Tibial nerve (tissue), 4 donors: ENCODE data around the gene TFIP11. TPM values are rescaled to one million over a fixed set of nuclear protein-coding genes. Genes with fewer than 3 reads are reported as not detected.
A peak's percentile ranks its signal among the peaks of the same experiment; 100 is the strongest.

ENCODE experiments used
- DNase-seq, 2 donors: peaks; one replicate each; pipeline ENCODE4 v3.0.0-alpha.2; 2019; ENCODE audit warnings: low spot score in 2 of 2
- H3K27ac ChIP-seq, 4 donors: fragments of 200-600 bp; sonication (generic) in 3 of 4; one replicate each; pipeline ENCODE4 v1.5.1; 2017 to 2019; ENCODE audit warnings: mild to moderate bottlenecking in 1 of 4
- H3K27me3 ChIP-seq, 2 donors: fragments of 200-600 bp; sonication (generic) in 1 of 2; one replicate each; pipeline versions ENCODE4 v1.5.1 to v1.6.0; 2017 to 2019
- H3K36me3 ChIP-seq, 3 donors: fragments of 200-600 bp; sonication (generic); one replicate each; pipeline ENCODE4 v1.5.1; 2018 to 2019
- H3K4me1 ChIP-seq, 4 donors: fragments of 200-600 bp; sonication (generic) in 3 of 4; one replicate each; pipeline ENCODE4 v1.5.1; 2017 to 2019
- H3K4me3 ChIP-seq, 4 donors: fragments of 200-600 bp; sonication (generic) in 3 of 4; one replicate each; pipeline ENCODE4 v1.5.1; 2017 to 2019; ENCODE audit warnings: mild to moderate bottlenecking in 1 of 4, moderate library complexity in 1 of 4
- H3K9me3 ChIP-seq, 4 donors: fragments of 200-600 bp; sonication (generic) in 3 of 4; one replicate each; pipeline ENCODE4 v1.5.1; 2017 to 2019
- EP300 ChIP-seq, 2 donors: sonication (generic); formaldehyde crosslinking; IDR thresholded peaks; one replicate each; pipeline ENCODE4 v1.6.1; 2017; ENCODE audit warnings: antibody characterized with exemption in 2 of 2, mild to moderate bottlenecking in 1 of 2
- POLR2A ChIP-seq, 2 donors: fragments of 450-650 bp; IDR thresholded peaks; one replicate each; pipeline ENCODE4 v1.6.1; 2017; ENCODE audit warnings: antibody characterized with exemption in 2 of 2, mild to moderate bottlenecking in 2 of 2, moderate library complexity in 2 of 2
- WGBS, 2 donors: methylation state at CpG; one replicate each; pipeline ENCODE4 v1.1.5; 2018; 5-methylcytosine and 5-hydroxymethylcytosine counted together
- total RNA-seq, 4 donors: library from RNA; depleted of rRNA; stranded (reverse); fragments of >200 nt; gene quantifications; one replicate each; pipeline ENCODE4 v1.1.0, GENCODE V29; 2016
- TF ChIP-seq, protein P1 (sequence below), 5 experiments: fragments of 200-600 bp in 3 of 5; fragments of 450-650 bp in 2 of 5; sonication (generic) in 3 of 5; IDR thresholded peaks; one replicate each; pipeline ENCODE4 v1.5.1; 2016 to 2019; ENCODE audit warnings: antibody characterized with exemption in 5 of 5, mild to moderate bottlenecking in 3 of 5, moderate library complexity in 2 of 5

The TFIP11 gene
- total RNA-seq, 4 donors from 2014 or later, result 15.5 to 23.9 (median 19.3) TPM

DNA sequence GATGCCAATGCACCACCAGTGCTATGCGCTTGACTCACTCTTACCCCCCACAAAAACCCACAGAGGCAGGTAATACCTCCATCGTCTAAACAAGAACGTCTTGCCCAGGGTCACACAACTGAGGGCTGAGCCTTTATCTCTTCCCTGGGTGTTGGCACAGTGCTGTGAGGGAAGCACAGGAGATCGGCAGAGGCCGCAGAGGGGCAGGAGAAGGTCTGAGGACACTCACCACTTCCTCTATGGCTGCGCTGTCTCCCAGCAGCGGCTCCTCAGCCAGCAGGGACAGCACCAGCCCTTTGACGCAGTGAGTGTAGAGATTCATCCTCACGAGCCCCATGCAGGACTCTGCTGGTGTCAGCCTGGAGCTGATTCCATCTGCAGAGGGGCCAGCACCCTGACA, 48.6 kb downstream of the TFIP11 start:
- H3K27ac ChIP-seq, result peak overlapping the region in 1 of 4 donors; percentile 49
- 81 to 85% methylated on average over 8 of the region's 9 CpGs for WGBS, 2 donors
- no peaks in the 10 kb centered on the region for H3K9me3 ChIP-seq
- peaks cover 7 to 86% (median 12%) of the 10 kb centered on the region in 3 donors for H3K36me3 ChIP-seq
- no peak overlapping the region for H3K4me3 ChIP-seq
- H3K27me3 ChIP-seq, result no peaks in the 10 kb centered on the region
- H3K4me1 ChIP-seq, result peaks cover 0 to 7% (median 0%) of the 10 kb centered on the region in 4 donors
- DNase-seq, result no peak
- TF ChIP-seq, protein P1, sequence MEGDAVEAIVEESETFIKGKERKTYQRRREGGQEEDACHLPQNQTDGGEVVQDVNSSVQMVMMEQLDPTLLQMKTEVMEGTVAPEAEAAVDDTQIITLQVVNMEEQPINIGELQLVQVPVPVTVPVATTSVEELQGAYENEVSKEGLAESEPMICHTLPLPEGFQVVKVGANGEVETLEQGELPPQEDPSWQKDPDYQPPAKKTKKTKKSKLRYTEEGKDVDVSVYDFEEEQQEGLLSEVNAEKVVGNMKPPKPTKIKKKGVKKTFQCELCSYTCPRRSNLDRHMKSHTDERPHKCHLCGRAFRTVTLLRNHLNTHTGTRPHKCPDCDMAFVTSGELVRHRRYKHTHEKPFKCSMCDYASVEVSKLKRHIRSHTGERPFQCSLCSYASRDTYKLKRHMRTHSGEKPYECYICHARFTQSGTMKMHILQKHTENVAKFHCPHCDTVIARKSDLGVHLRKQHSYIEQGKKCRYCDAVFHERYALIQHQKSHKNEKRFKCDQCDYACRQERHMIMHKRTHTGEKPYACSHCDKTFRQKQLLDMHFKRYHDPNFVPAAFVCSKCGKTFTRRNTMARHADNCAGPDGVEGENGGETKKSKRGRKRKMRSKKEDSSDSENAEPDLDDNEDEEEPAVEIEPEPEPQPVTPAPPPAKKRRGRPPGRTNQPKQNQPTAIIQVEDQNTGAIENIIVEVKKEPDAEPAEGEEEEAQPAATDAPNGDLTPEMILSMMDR (IDR thresholded peaks at IDR 0.05), result no peak
- TF ChIP-seq EP300 (IDR thresholded peaks at IDR 0.05) (no peak), POLR2A (IDR thresholded peaks at IDR 0.05) (no peak)

GRCh38 chr22:26463101-26463661, 49.1 kb downstream of the TFIP11 start:
- peaks cover 3 to 86% (median 9%) of the 10 kb centered on the region in 3 donors for H3K36me3 ChIP-seq
- H3K4me1 ChIP-seq, result peaks cover 0 to 7% (median 0%) of the 10 kb centered on the region in 4 donors
- TF ChIP-seq, protein P1 (IDR thresholded peaks at IDR 0.05), result no peak
- TF ChIP-seq EP300 (IDR thresholded peaks at IDR 0.05) (no peak), POLR2A (IDR thresholded peaks at IDR 0.05) (no peak)
- WGBS, 2 donors, result 52 to 57% methylated on average over 9 to 10 of the region's 10 CpGs
- no peaks in the 10 kb centered on the region for H3K9me3 ChIP-seq
- H3K4me3 ChIP-seq, result no peak overlapping the region
- H3K27me3 ChIP-seq, result no peaks in the 10 kb centered on the region
- H3K27ac ChIP-seq, result peak overlapping the region in 1 of 4 donors; percentile 49
- DNase-seq, result no peak

DNA sequence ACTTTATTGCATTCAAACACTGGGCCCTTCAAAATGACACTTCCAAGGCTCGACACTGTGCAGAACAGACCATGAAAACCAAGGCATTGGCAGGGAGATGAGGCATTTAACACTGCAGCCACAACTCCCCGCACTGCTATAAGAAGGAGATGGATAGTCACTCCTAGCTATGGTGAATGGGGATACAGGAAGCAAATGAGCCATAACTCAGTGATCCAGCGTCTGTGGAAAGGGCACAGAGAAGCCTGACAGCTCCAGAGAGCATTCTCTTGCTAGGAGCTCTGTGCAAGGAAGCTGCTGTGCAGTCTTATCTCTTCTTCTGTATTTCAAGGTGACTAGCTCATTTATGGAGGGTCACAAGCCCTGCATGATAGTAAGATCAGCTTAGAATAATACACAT, 49.6 kb downstream of the TFIP11 start:
- H3K9me3 ChIP-seq, result no peaks in the 10 kb centered on the region
- WGBS, 2 donors, result 78 to 84% methylated on average over 3 of the region's 3 CpGs
- peaks cover 0 to 86% (median 4%) of the 10 kb centered on the region in 3 donors for H3K36me3 ChIP-seq
- no peak for DNase-seq
- no peak overlapping the region for H3K4me3 ChIP-seq
- no peak for TF ChIP-seq POLR2A (IDR thresholded peaks at IDR 0.05)
- TF ChIP-seq EP300 (IDR thresholded peaks at IDR 0.05), result no peak
- TF ChIP-seq, protein P1 (IDR thresholded peaks at IDR 0.05), result no peak
- H3K27me3 ChIP-seq, result no peaks in the 10 kb centered on the region
- H3K4me1 ChIP-seq, result peaks cover 0 to 7% (median 0%) of the 10 kb centered on the region in 4 donors
- peak overlapping the region in 1 of 4 donors; percentile 49 for H3K27ac ChIP-seq

GRCh38 chr22:26462051-26462450, 50.2 kb downstream of the TFIP11 start:
- no peaks in the 10 kb centered on the region for H3K9me3 ChIP-seq
- peaks cover 0 to 86% (median 3%) of the 10 kb centered on the region in 3 donors for H3K36me3 ChIP-seq
- H3K27me3 ChIP-seq, result no peaks in the 10 kb centered on the region
- H3K4me1 ChIP-seq, result peaks cover 0 to 7% (median 0%) of the 10 kb centered on the region in 4 donors
- no peak for DNase-seq
- TF ChIP-seq, protein P1 (IDR thresholded peaks at IDR 0.05), result no peak
- TF ChIP-seq POLR2A (IDR thresholded peaks at IDR 0.05) (no peak), EP300 (IDR thresholded peaks at IDR 0.05) (no peak)
- no peak overlapping the region for H3K27ac ChIP-seq
- 86 to 87% methylated on average over 5 of the region's 5 CpGs for WGBS, 2 donors
- H3K4me3 ChIP-seq, result no peak overlapping the region

GRCh38 chr22:26461188-26461810, 51.0 kb downstream of the TFIP11 start:
- no peaks in the 10 kb centered on the region for H3K27me3 ChIP-seq
- WGBS, 2 donors, result 39 to 41% methylated on average over 3 of the region's 3 CpGs
- H3K4me1 ChIP-seq, result peaks cover 0 to 7% (median 0%) of the 10 kb centered on the region in 4 donors
- no peak overlapping the region for H3K27ac ChIP-seq
- peak; percentile 32 to 71 for DNase-seq
- no peaks in the 10 kb centered on the region for H3K9me3 ChIP-seq
- no peak overlapping the region for H3K4me3 ChIP-seq
- TF ChIP-seq, protein P1 (IDR thresholded peaks at IDR 0.05), result peak; percentile 50 to 68 (median 58)
- TF ChIP-seq EP300 (IDR thresholded peaks at IDR 0.05), result no peak
- no peak for TF ChIP-seq POLR2A (IDR thresholded peaks at IDR 0.05)
- H3K36me3 ChIP-seq, result peaks cover 0 to 88% (median 1%) of the 10 kb centered on the region in 3 donors
